Karpas-422 (cell line): Measurements from ENCODE around the gene VPS26B. TPM values are rescaled to one million over a fixed set of nuclear protein-coding genes. Genes with fewer than 3 reads are reported as not detected.

Source experiments
- DNase-seq: peaks from one replicate; pipeline ENCODE4 v3.0.0-alpha.2; 2015
- H2AFZ ChIP-seq: fragments of 200-600 bp; sonication (generic); 2 replicates; pipeline ENCODE4 v1.6.1; 2014; ENCODE audit warnings: antibody characterized with exemption, low read length, mixed read lengths
- H3K27ac ChIP-seq: fragments of 200-600 bp; sonication (generic); 2 replicates; pipeline ENCODE4 v1.5.1; 2014; ENCODE audit warnings: mild to moderate bottlenecking, low read length, moderate library complexity
- H3K27me3 ChIP-seq: fragments of 200-600 bp; sonication (generic); 2 replicates; pipeline ENCODE4 v1.6.1; 2014; ENCODE audit warnings: low read length, mixed read lengths
- H3K36me3 ChIP-seq: fragments of 200-600 bp; sonication (generic); 2 replicates; pipeline ENCODE4 v1.6.1; 2014; ENCODE audit warnings: low read length, mixed read lengths; ENCODE audit not compliant: insufficient read depth
- H3K4me1 ChIP-seq: fragments of 200-600 bp; sonication (generic); 2 replicates; pipeline ENCODE4 v1.6.1; 2014; ENCODE audit warnings: mild to moderate bottlenecking, low read length, mixed read lengths
- H3K4me2 ChIP-seq: fragments of 200-600 bp; sonication (generic); 2 replicates; pipeline ENCODE4 v1.6.1; 2014; ENCODE audit warnings: low read length, low read depth, mild to moderate bottlenecking; ENCODE audit not compliant: poor library complexity, severe bottlenecking
- H3K4me3 ChIP-seq: fragments of 200-600 bp; sonication (generic); 2 replicates; pipeline ENCODE4 v1.5.1; 2014; ENCODE audit warnings: mild to moderate bottlenecking, antibody characterized with exemption, low read length, mixed read lengths
- H3K79me2 ChIP-seq: fragments of 200-600 bp; sonication (generic); 2 replicates; pipeline ENCODE4 v1.6.1; 2014; ENCODE audit warnings: mild to moderate bottlenecking, low read length, mixed read lengths
- H3K9ac ChIP-seq: fragments of 200-600 bp; sonication (generic); 2 replicates; pipeline ENCODE4 v1.6.0; 2014; ENCODE audit warnings: low read length
- H3K9me2 ChIP-seq: fragments of 200-600 bp; sonication (generic), shearing (Covaris generic); replicated peaks from 2 replicates; pipeline ENCODE4 v1.6.0; 2014; ENCODE audit warnings: mild to moderate bottlenecking, low read length, moderate library complexity; ENCODE audit not compliant: insufficient read depth
- H3K9me3 ChIP-seq: fragments of 300-700, 200-600 bp; sonication (generic); 2 replicates; pipeline ENCODE4 v1.6.1; 2014; ENCODE audit warnings: low read length, mixed read lengths
- H4K20me1 ChIP-seq: fragments of 200-600 bp; sonication (generic); 2 replicates; pipeline ENCODE4 v1.6.1; 2014; ENCODE audit warnings: mild to moderate bottlenecking, antibody characterized with exemption, low read length, low read depth; ENCODE audit not compliant: insufficient read depth
- total RNA-seq: library from RNA; depleted of rRNA; stranded (reverse); fragments of >200 nt; shearing (Covaris generic); gene quantifications from 2 replicates; pipeline ENCODE4 v1.2.3, GENCODE V29; 2014; ENCODE audit warnings: low replicate concordance

VPS26B gene
- total RNA-seq, 1 experiment from 2014 or later = 11.2 TPM

DNA sequence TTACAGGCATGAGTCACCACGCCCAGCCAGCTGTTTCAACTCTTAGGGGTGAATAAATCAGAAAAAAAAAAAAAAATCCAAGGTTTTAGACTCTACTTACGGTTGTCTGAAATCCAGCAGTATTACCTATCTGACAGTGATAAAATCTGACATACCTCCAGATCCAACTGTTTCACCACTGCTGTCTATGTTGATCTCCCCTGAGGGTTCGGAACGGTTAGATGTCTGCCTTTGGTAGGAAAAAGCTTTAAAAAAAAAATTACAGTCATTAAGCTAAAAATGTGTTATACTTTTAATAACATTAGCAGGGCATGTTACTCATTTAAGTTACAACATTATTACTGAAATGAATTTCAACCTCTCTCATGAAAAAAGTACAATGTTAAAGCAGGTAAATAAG is 21.8 kb upstream of the VPS26B start:
- H3K9me3 ChIP-seq = no peaks in the 10 kb centered on the region
- H3K9ac ChIP-seq = no peak overlapping the region
- H3K27me3 ChIP-seq = no peaks in the 10 kb centered on the region
- no peak overlapping the region for H3K4me2 ChIP-seq
- H3K27ac ChIP-seq = no peak overlapping the region
- no peaks in the 10 kb centered on the region for H3K79me2 ChIP-seq
- no peak overlapping the region for H3K4me3 ChIP-seq
- peaks cover 5% of the 10 kb centered on the region for H3K4me1 ChIP-seq
- peaks cover 25% of the 10 kb centered on the region for H3K36me3 ChIP-seq
- no peaks in the 10 kb centered on the region for H3K9me2 ChIP-seq
- H2AFZ ChIP-seq = no peak overlapping the region
- no peaks in the 10 kb centered on the region for H4K20me1 ChIP-seq
- no peak for DNase-seq

DNA sequence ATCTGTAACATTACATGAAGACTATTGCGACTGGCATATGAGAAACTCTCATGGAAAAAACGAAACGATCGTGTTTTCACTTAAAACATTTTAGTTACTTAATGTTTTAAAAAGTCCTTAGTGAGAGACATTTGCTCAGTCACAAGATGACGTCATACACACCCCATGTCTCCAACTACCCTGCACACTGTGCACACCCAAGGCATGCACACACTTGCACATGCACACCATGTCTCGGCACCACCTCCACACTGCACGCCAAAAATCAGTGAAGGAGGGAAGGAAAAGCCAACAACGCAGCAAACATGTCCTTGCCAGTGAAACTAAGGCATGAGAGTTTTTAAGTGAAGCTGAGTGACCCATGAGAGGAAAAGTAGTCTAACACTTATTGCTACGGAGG is 18.7 kb upstream of the VPS26B start:
- no peaks in the 10 kb centered on the region for H3K27me3 ChIP-seq
- H3K36me3 ChIP-seq = peaks cover 16% of the 10 kb centered on the region

DNA sequence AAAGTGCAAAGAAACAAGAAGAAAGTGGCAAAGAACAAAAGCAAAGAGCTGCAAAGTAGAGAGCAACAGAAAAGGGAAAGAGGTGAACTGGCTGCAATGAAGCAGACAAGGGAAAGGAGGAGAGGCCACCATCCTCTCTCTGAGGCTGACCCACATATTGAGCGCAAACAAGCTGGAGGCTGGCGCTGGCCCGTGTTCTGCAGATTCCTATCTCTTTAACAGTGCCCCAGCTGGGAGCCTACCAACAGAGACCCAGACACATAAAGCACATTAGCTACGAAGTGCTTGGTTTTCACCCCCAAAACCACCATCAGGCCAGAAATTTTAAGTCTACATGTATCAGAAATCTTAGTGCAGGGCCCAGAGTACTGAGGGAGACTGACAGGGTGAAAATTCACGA is 18.3 kb upstream of the VPS26B start:
- H3K4me3 ChIP-seq = no peak overlapping the region
- H3K4me2 ChIP-seq = no peak overlapping the region
- H3K9ac ChIP-seq = no peak overlapping the region
- no peaks in the 10 kb centered on the region for H3K27me3 ChIP-seq
- no peak overlapping the region for H3K27ac ChIP-seq
- H4K20me1 ChIP-seq = no peaks in the 10 kb centered on the region
- H3K79me2 ChIP-seq = 0 out of 2 replicates have a peak, but pooled peaks cover 4% of the 10 kb centered on the region
- no peak overlapping the region for H2AFZ ChIP-seq
- no peaks in the 10 kb centered on the region for H3K9me2 ChIP-seq
- no peaks in the 10 kb centered on the region for H3K9me3 ChIP-seq
- peaks cover 16% of the 10 kb centered on the region for H3K36me3 ChIP-seq
- DNase-seq = no peak
- H3K4me1 ChIP-seq = no peaks in the 10 kb centered on the region

More for the DNA sequence above, 18.7 kb upstream of the VPS26B start:
- no peak overlapping the region for H3K9ac ChIP-seq
- no peak overlapping the region for H3K27ac ChIP-seq
- 0 out of 2 replicates have a peak, but pooled peaks cover under 1% of the 10 kb centered on the region for H3K79me2 ChIP-seq
- peaks cover under 1% of the 10 kb centered on the region for H3K4me1 ChIP-seq
- H4K20me1 ChIP-seq = no peaks in the 10 kb centered on the region
- H3K9me3 ChIP-seq = no peaks in the 10 kb centered on the region
- no peak overlapping the region for H3K4me3 ChIP-seq
- no peak for DNase-seq
- H3K9me2 ChIP-seq = no peaks in the 10 kb centered on the region
- H2AFZ ChIP-seq = no peak overlapping the region
- H3K4me2 ChIP-seq = no peak overlapping the region

DNA sequence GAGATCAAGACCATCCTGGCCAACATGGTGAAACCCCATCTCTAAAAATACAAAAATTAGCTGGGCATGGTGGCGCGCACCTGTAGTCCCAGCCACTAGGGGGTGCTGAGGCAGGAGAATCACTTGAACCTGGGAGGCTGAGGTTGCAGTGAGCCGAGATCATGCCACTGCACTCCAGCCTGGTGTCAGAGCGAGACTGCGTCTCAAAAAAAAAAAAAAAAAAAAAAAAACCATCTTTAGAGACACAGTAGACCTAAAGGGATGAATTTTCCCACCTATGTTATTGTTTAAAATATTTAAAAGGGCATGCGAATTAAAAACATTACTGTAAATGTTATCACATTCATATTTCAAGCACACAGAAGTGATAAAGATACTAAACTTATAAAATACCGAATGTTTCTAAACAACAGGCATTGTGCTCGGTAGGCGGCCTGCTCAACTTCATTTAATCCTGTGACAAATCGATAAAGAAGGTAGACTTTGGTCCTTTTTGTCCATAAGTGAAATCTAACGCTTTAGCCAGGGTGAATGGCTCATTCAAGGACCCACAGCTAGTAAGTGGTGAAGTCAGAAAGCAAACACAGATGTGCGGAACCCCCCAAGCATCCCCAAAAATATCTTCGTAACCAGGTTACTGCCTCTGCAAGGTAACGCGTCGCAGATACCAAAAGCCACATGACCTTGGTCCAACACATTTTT is 16.8 kb upstream of the VPS26B start:
- DNase-seq = peak; percentile 56
- H3K36me3 ChIP-seq = peaks cover 16% of the 10 kb centered on the region; the same call in 1 of the 2 replicates
- H3K9me3 ChIP-seq = no peaks in the 10 kb centered on the region

DNA sequence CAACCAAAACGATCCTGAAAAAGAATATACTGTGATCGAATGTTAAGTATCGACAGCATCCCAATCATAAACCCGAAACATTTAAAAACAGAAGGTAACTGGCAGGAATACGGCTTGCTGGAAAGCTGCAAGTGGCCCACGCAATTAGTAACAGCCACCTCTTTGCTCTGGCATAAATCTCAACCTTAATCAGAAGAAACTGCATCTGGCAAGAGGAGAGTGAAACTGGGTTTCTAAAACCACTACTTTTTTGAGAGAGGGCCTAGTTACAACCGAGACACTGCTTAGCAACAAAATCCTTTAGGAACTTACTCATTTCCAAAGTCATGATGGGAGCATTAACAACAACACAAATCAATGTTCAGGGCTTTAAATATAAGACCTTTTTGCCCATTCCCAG is 8.6 kb upstream of the VPS26B start:
- H3K4me2 ChIP-seq = no peak overlapping the region
- 0 out of 2 replicates have a peak, but pooled peaks cover 9% of the 10 kb centered on the region for H3K36me3 ChIP-seq
- no peaks in the 10 kb centered on the region for H3K9me3 ChIP-seq
- H3K4me1 ChIP-seq = no peaks in the 10 kb centered on the region
- H3K9ac ChIP-seq = no peak overlapping the region
- H2AFZ ChIP-seq = no peak overlapping the region
- H3K9me2 ChIP-seq = no peaks in the 10 kb centered on the region
- H3K4me3 ChIP-seq = no peak overlapping the region
- DNase-seq = no peak
- H4K20me1 ChIP-seq = no peaks in the 10 kb centered on the region
- no peak overlapping the region for H3K27ac ChIP-seq
- H3K27me3 ChIP-seq = no peaks in the 10 kb centered on the region
- peaks cover 71% of the 10 kb centered on the region for H3K79me2 ChIP-seq

More for the DNA sequence above, 16.8 kb upstream of the VPS26B start:
- no peaks in the 10 kb centered on the region for H3K27me3 ChIP-seq
- no peaks in the 10 kb centered on the region for H4K20me1 ChIP-seq
- no peak overlapping the region for H3K4me2 ChIP-seq
- H2AFZ ChIP-seq = no peak overlapping the region
- peaks cover 15% of the 10 kb centered on the region for H3K79me2 ChIP-seq
- H3K27ac ChIP-seq = no peak overlapping the region
- no peaks in the 10 kb centered on the region for H3K4me1 ChIP-seq
- no peaks in the 10 kb centered on the region for H3K9me2 ChIP-seq
- no peak overlapping the region for H3K4me3 ChIP-seq
- no peak overlapping the region for H3K9ac ChIP-seq

DNA sequence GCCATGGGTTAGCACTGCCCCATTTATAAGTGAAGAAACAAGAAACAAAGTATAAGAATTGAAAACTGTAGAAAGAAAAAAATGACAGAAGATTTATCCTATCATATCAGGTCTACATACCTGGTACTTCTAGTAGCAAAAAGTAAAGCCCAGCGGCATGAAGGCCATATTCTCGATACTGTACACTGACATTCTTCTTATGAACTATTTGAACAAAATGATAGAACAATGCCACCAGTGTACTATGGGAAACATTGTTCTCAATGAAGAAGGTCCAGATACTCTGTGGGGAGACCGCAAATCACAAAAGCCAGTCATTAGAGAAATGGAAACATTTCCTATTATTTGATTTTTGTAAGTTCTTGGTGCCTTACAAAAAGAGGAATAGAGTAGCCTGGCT is 7.7 kb upstream of the VPS26B start:
- no peak overlapping the region for H3K9ac ChIP-seq
- DNase-seq = no peak
- H3K79me2 ChIP-seq = peaks cover 73% of the 10 kb centered on the region

DNA sequence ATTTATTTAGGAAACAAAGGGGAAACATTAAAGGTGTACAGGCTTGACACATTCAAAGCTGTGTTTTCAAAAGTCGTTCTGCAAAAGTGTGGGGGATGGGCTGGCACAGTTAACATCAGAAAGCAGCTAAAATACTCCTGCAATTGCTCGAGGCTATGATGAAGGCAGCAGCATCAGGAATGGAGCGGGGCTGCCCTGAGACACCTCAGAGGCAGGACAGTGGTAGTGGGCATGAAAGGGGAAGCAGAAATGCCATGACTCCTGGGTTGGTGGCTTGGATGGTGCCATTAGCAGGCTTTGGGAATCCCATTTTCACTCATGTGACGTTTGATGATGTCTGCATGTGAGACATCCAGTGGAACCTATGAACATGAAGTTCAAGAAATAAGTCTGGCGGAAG is 1.4 kb upstream of the VPS26B start:
- H3K79me2 ChIP-seq = peaks cover 42% of the 10 kb centered on the region
- no peaks in the 10 kb centered on the region for H3K9me3 ChIP-seq
- H3K9me2 ChIP-seq = no peaks in the 10 kb centered on the region
- no peak overlapping the region for H2AFZ ChIP-seq
- no peak overlapping the region for H3K27ac ChIP-seq
- H3K36me3 ChIP-seq = no peaks in the 10 kb centered on the region
- H3K4me2 ChIP-seq = peak overlapping the region; percentile 93
- H3K9ac ChIP-seq = peak overlapping the region; percentile 82
- peak overlapping the region; percentile 79 for H3K4me3 ChIP-seq
- no peaks in the 10 kb centered on the region for H3K27me3 ChIP-seq
- DNase-seq = no peak
- peaks cover 12% of the 10 kb centered on the region; the same call in 1 of the 2 replicates for H4K20me1 ChIP-seq
- H3K4me1 ChIP-seq = peaks cover 29% of the 10 kb centered on the region

More for the DNA sequence above, 7.7 kb upstream of the VPS26B start:
- H3K9me3 ChIP-seq = no peaks in the 10 kb centered on the region
- H3K27me3 ChIP-seq = no peaks in the 10 kb centered on the region
- no peak overlapping the region for H3K4me2 ChIP-seq
- 0 out of 2 replicates have a peak, but pooled peaks cover 9% of the 10 kb centered on the region for H3K36me3 ChIP-seq
- no peak overlapping the region for H3K4me3 ChIP-seq
- H3K27ac ChIP-seq = no peak overlapping the region
- no peak overlapping the region for H2AFZ ChIP-seq
- H3K9me2 ChIP-seq = no peaks in the 10 kb centered on the region
- peaks cover 3% of the 10 kb centered on the region for H3K4me1 ChIP-seq
- H4K20me1 ChIP-seq = peaks cover 2% of the 10 kb centered on the region; the same call in 1 of the 2 replicates

DNA sequence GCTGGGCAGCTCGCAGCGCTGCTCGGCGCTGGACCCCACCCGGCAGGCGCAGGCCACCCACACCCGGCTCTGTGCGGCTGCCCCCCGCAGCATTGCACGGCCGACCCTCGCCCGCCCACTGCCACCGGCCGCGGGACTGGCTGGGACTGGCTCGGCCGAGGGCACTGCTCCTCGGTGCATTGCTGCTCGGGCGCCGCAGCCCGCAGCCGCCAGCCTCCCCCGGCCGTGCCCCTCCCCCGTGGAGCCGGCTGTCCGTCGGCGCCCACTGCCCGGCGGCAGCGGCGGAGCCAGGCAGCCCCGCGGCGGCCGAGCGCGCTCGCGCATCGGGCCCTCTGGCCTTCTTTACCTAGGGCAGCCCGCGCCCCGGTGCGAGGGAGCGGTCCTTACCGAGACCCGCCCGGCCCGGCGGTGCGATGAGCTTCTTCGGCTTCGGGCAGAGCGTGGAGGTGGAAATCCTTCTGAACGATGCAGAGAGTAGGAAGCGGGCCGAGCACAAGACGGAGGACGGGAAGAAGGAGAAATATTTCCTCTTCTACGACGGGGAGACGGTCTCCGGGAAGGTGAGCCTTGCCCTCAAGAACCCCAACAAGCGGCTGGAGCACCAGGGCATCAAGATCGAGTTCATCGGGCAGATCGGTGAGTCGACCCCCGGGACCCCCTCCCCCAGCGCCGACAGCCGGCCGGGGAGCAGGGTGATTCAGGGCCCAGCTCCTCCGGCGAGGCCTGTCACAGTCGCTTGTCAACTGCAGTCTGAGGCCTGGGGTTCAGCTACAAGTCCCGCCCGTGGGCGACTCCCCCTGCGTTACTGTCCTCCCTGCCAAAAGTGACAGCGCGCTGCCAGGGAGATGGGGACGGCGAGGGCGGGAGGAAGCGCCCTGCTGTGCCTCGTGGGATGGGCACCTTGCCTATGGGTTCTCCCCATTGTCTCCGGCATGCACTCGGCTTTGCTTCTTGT is 516 bp downstream of the VPS26B start:
- Histone ChIP-seq H3K4me1 (peaks cover 43% of the 10 kb centered on the region), H3K27ac (no peak overlapping the region)
- peak; percentile 51 for DNase-seq

More for the DNA sequence above, 516 bp downstream of the VPS26B start:
- H3K9me2 ChIP-seq = no peaks in the 10 kb centered on the region
- H2AFZ ChIP-seq = no peak overlapping the region
- H4K20me1 ChIP-seq = peaks cover 24% of the 10 kb centered on the region; the same call in 1 of the 2 replicates
- H3K79me2 ChIP-seq = peaks cover 34% of the 10 kb centered on the region
- no peaks in the 10 kb centered on the region for H3K36me3 ChIP-seq
- peak overlapping the region; percentile 79 for H3K4me3 ChIP-seq
- no peaks in the 10 kb centered on the region for H3K9me3 ChIP-seq
- peak overlapping the region; percentile 71 for H3K9ac ChIP-seq
- peak overlapping the region; percentile 73 for H3K4me2 ChIP-seq
- no peaks in the 10 kb centered on the region for H3K27me3 ChIP-seq
